K562 (cell line): ENCODE results near the gene KRTAP4-16. TPM values are rescaled to one million over a fixed set of nuclear protein-coding genes. Genes with fewer than 3 reads are reported as not detected.

ENCODE experiments used
- NFE2L1 ChIP-seq: fragments of 450-650 bp; IDR thresholded peaks from 2 replicates; pipeline ENCODE4 v1.6.1; 2016; ENCODE audit warnings: missing genetic modification characterization, low read depth, mild to moderate bottlenecking, missing compliant biosample characterization, moderate library complexity, borderline replicate concordance
- NFIX ChIP-seq: fragments of 250-450 bp; sonication (Bioruptor Pico); IDR thresholded peaks from 2 replicates; pipeline ENCODE4 v1.4.0; 2020; ENCODE audit warnings: low read depth, mild to moderate bottlenecking, moderate library complexity
- ZFX ChIP-seq: sonication (generic); formaldehyde crosslinking; IDR thresholded peaks from 2 replicates; pipeline ENCODE4 v1.8.0; 2022; ENCODE audit warnings: mild to moderate bottlenecking, missing genetic modification reagents, moderate library complexity
- polyA plus RNA-seq, 8 experiments: library from polyadenylated mRNA; depleted of rRNA in 4 of 8; stranded (reverse) in 5 of 8; unstranded in 3 of 8; fragments of >200 nt; fragmentation: Nextera tagmentation in 2 of 8; fragmentation: Illumina TruSeq in 1 of 8; extraction: Ambion mirVana in 2 of 8; extraction: Trizol in 1 of 8; gene quantifications; 2 replicates each; pipeline versions ENCODE4 v1.2.1 to v1.2.3, GENCODE V29; 2011 to 2014; ENCODE audit warnings: inconsistent platforms in 1 of 8, missing spikeins in 1 of 8
- total RNA-seq, 7 experiments: library from RNA; depleted of rRNA in 6 of 7; stranded (reverse); fragments of >200 nt in 6 of 7; fragmentation: Illumina TruSeq in 2 of 7; extraction: Trizol in 2 of 7; gene quantifications; 2 replicates each; pipeline versions ENCODE4 v1.2.1 to v1.2.3, GENCODE V29; 2011 to 2021; ENCODE audit warnings: low replicate concordance in 1 of 7
- TF ChIP-seq, protein P1 (sequence below): fragments of 450-650 bp; IDR thresholded peaks from one replicate; pipeline ENCODE4 v1.6.1; 2018; ENCODE audit warnings: mild to moderate bottlenecking, moderate library complexity; ENCODE audit not compliant: partially characterized antibody
- TF ChIP-seq, protein P2 (sequence below): fragments of 250-450 bp; sonication (Bioruptor Pico); IDR thresholded peaks from 2 replicates; pipeline ENCODE4 v1.8.0; 2022; ENCODE audit warnings: moderate library complexity, mild to moderate bottlenecking, inconsistent platforms

The KRTAP4-16 gene
- total and polyA plus RNA-seq, 9 of the 15 experiments (the other 6 are each of a cell fraction or from before 2014, with no cell fraction given) = not detected

DNA sequence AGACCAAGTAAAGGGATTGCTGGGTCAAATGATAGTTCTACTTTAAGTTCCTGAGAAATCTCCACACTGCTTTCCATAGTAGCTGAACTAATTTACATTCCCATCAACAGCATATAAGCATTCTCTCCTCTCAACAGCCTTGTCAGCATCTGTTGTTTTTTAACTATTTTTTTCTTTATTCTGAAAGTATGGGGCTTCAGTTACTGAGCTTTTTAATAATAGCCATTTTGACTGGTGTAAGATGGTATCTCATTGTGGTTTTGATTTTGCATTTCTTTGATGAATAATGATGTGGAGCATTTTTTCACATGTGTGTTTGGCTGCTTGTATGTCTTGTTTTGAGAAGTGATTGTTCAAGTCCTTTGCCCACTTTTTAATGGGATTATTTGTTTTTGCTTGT lies 49.4 kb downstream of the KRTAP4-16 start (continued):
- TF ChIP-seq ZFX = no peak
- no peak for TF ChIP-seq NFE2L1 (tag)
- TF ChIP-seq, protein P1, sequence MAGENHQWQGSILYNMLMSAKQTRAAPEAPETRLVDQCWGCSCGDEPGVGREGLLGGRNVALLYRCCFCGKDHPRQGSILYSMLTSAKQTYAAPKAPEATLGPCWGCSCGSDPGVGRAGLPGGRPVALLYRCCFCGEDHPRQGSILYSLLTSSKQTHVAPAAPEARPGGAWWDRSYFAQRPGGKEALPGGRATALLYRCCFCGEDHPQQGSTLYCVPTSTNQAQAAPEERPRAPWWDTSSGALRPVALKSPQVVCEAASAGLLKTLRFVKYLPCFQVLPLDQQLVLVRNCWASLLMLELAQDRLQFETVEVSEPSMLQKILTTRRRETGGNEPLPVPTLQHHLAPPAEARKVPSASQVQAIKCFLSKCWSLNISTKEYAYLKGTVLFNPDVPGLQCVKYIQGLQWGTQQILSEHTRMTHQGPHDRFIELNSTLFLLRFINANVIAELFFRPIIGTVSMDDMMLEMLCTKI = no peak
- TF ChIP-seq, protein P2, sequence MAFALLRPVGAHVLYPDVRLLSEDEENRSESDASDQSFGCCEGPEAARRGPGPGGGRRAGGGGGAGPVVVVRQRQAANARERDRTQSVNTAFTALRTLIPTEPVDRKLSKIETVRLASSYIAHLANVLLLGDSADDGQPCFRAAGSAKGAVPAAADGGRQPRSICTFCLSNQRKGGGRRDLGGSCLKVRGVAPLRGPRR (CRISPR knock-in tag) = no peak
- TF ChIP-seq NFIX (CRISPR knock-in tag) = no peak

Other genes with a start within 250 kb of the KRTAP4-16 start
Only the 7 nearest of the 39 such genes appear.
- gene KRTAP2-4, start 36.3 kb downstream of the KRTAP4-16 start, total RNA-seq (2014; rRNA removed) = not detected in 2 replicates
- not detected in 2 replicates for gene KRTAP2-4, start 36.3 kb downstream of the KRTAP4-16 start, total RNA-seq (2014; rRNA removed; fragmentation: Illumina TruSeq; extraction: Trizol)
- gene KRTAP2-4, start 36.3 kb downstream of the KRTAP4-16 start, total RNA-seq (2015; rRNA removed; fragmentation: Illumina TruSeq; extraction: Trizol) = not detected in 2 replicates
- not detected in 2 replicates for gene KRTAP2-4, start 36.3 kb downstream of the KRTAP4-16 start, total RNA-seq (2021)
- not detected in 2 replicates for gene KRTAP2-4, start 36.3 kb downstream of the KRTAP4-16 start, polyA plus RNA-seq (2011; rRNA removed)
- gene KRTAP2-4, start 36.3 kb downstream of the KRTAP4-16 start, polyA plus RNA-seq (2014; fragmentation: Illumina TruSeq; extraction: Trizol) = not detected in 2 replicates
- gene KRTAP2-4, start 36.3 kb downstream of the KRTAP4-16 start, polyA plus RNA-seq (2014; fragmentation: Nextera tagmentation; extraction: Ambion mirVana) = not detected
- gene KRTAP2-4, start 36.3 kb downstream of the KRTAP4-16 start, polyA plus RNA-seq (2014; rRNA removed) = not detected in 2 replicates
- not detected in 2 replicates for gene KRTAP4-7, start 18.1 kb downstream of the KRTAP4-16 start, total RNA-seq (2014; rRNA removed)
- not detected in 2 replicates for gene KRTAP4-7, start 18.1 kb downstream of the KRTAP4-16 start, total RNA-seq (2014; rRNA removed; fragmentation: Illumina TruSeq; extraction: Trizol)
- not detected in 2 replicates for gene KRTAP4-7, start 18.1 kb downstream of the KRTAP4-16 start, total RNA-seq (2015; rRNA removed; fragmentation: Illumina TruSeq; extraction: Trizol)
- not detected in 2 replicates for gene KRTAP4-7, start 18.1 kb downstream of the KRTAP4-16 start, total RNA-seq (2021)
- not detected in 2 replicates for gene KRTAP4-7, start 18.1 kb downstream of the KRTAP4-16 start, polyA plus RNA-seq (2011; rRNA removed)
- gene KRTAP4-7, start 18.1 kb downstream of the KRTAP4-16 start, polyA plus RNA-seq (2014; fragmentation: Illumina TruSeq; extraction: Trizol) = not detected in 2 replicates
- gene KRTAP4-7, start 18.1 kb downstream of the KRTAP4-16 start, polyA plus RNA-seq (2014; fragmentation: Nextera tagmentation; extraction: Ambion mirVana) = not detected
- gene KRTAP4-7, start 18.1 kb downstream of the KRTAP4-16 start, polyA plus RNA-seq (2014; rRNA removed) = not detected in 2 replicates
- not detected in 2 replicates for gene KRTAP4-8, start 4.1 kb downstream of the KRTAP4-16 start, total RNA-seq (2014; rRNA removed)
- not detected in 2 replicates for gene KRTAP4-8, start 4.1 kb downstream of the KRTAP4-16 start, total RNA-seq (2014; rRNA removed; fragmentation: Illumina TruSeq; extraction: Trizol)
- gene KRTAP4-8, start 4.1 kb downstream of the KRTAP4-16 start, total RNA-seq (2015; rRNA removed; fragmentation: Illumina TruSeq; extraction: Trizol) = not detected in 2 replicates
- gene KRTAP4-8, start 4.1 kb downstream of the KRTAP4-16 start, total RNA-seq (2021) = not detected in 2 replicates
- not detected in 2 replicates for gene KRTAP4-8, start 4.1 kb downstream of the KRTAP4-16 start, polyA plus RNA-seq (2011; rRNA removed)
- gene KRTAP4-8, start 4.1 kb downstream of the KRTAP4-16 start, polyA plus RNA-seq (2014; fragmentation: Illumina TruSeq; extraction: Trizol) = not detected in 2 replicates
- not detected for gene KRTAP4-8, start 4.1 kb downstream of the KRTAP4-16 start, polyA plus RNA-seq (2014; fragmentation: Nextera tagmentation; extraction: Ambion mirVana)
- not detected in 2 replicates for gene KRTAP4-8, start 4.1 kb downstream of the KRTAP4-16 start, polyA plus RNA-seq (2014; rRNA removed)
- gene KRTAP4-9, start 3.2 kb upstream of the KRTAP4-16 start, total RNA-seq (2014; rRNA removed) = not detected in 2 replicates
- gene KRTAP4-9, start 3.2 kb upstream of the KRTAP4-16 start, total RNA-seq (2014; rRNA removed; fragmentation: Illumina TruSeq; extraction: Trizol) = not detected in 2 replicates
- gene KRTAP4-9, start 3.2 kb upstream of the KRTAP4-16 start, total RNA-seq (2015; rRNA removed; fragmentation: Illumina TruSeq; extraction: Trizol) = not detected in 2 replicates
- not detected in 2 replicates for gene KRTAP4-9, start 3.2 kb upstream of the KRTAP4-16 start, total RNA-seq (2021)
- gene KRTAP4-9, start 3.2 kb upstream of the KRTAP4-16 start, polyA plus RNA-seq (2011; rRNA removed) = not detected in 2 replicates
- not detected in 2 replicates for gene KRTAP4-9, start 3.2 kb upstream of the KRTAP4-16 start, polyA plus RNA-seq (2014; fragmentation: Illumina TruSeq; extraction: Trizol)
- gene KRTAP4-9, start 3.2 kb upstream of the KRTAP4-16 start, polyA plus RNA-seq (2014; fragmentation: Nextera tagmentation; extraction: Ambion mirVana) = not detected
- gene KRTAP4-9, start 3.2 kb upstream of the KRTAP4-16 start, polyA plus RNA-seq (2014; rRNA removed) = not detected in 2 replicates
- not detected in 2 replicates for gene KRTAP4-11, start 16.2 kb upstream of the KRTAP4-16 start, total RNA-seq (2014; rRNA removed)
- not detected in 2 replicates for gene KRTAP4-11, start 16.2 kb upstream of the KRTAP4-16 start, total RNA-seq (2014; rRNA removed; fragmentation: Illumina TruSeq; extraction: Trizol)
- not detected in 2 replicates for gene KRTAP4-11, start 16.2 kb upstream of the KRTAP4-16 start, total RNA-seq (2015; rRNA removed; fragmentation: Illumina TruSeq; extraction: Trizol)
- gene KRTAP4-11, start 16.2 kb upstream of the KRTAP4-16 start, total RNA-seq (2021) = not detected in 2 replicates
- not detected in 2 replicates for gene KRTAP4-11, start 16.2 kb upstream of the KRTAP4-16 start, polyA plus RNA-seq (2011; rRNA removed)
- gene KRTAP4-11, start 16.2 kb upstream of the KRTAP4-16 start, polyA plus RNA-seq (2014; fragmentation: Illumina TruSeq; extraction: Trizol) = not detected in 2 replicates
- not detected for gene KRTAP4-11, start 16.2 kb upstream of the KRTAP4-16 start, polyA plus RNA-seq (2014; fragmentation: Nextera tagmentation; extraction: Ambion mirVana)
- gene KRTAP4-11, start 16.2 kb upstream of the KRTAP4-16 start, polyA plus RNA-seq (2014; rRNA removed) = not detected in 2 replicates
- not detected in 2 replicates for gene KRTAP4-12, start 22.0 kb upstream of the KRTAP4-16 start, total RNA-seq (2014; rRNA removed)
- gene KRTAP4-12, start 22.0 kb upstream of the KRTAP4-16 start, total RNA-seq (2014; rRNA removed; fragmentation: Illumina TruSeq; extraction: Trizol) = not detected in 2 replicates
- not detected in 2 replicates for gene KRTAP4-12, start 22.0 kb upstream of the KRTAP4-16 start, total RNA-seq (2015; rRNA removed; fragmentation: Illumina TruSeq; extraction: Trizol)
- not detected in 2 replicates for gene KRTAP4-12, start 22.0 kb upstream of the KRTAP4-16 start, total RNA-seq (2021)
- gene KRTAP4-12, start 22.0 kb upstream of the KRTAP4-16 start, polyA plus RNA-seq (2011; rRNA removed) = not detected in 2 replicates
- not detected in 2 replicates for gene KRTAP4-12, start 22.0 kb upstream of the KRTAP4-16 start, polyA plus RNA-seq (2014; fragmentation: Illumina TruSeq; extraction: Trizol)
- gene KRTAP4-12, start 22.0 kb upstream of the KRTAP4-16 start, polyA plus RNA-seq (2014; fragmentation: Nextera tagmentation; extraction: Ambion mirVana) = not detected
- not detected in 2 replicates for gene KRTAP4-12, start 22.0 kb upstream of the KRTAP4-16 start, polyA plus RNA-seq (2014; rRNA removed)
- not detected in 2 replicates for gene KRTAP4-6, start 38.3 kb upstream of the KRTAP4-16 start, total RNA-seq (2014; rRNA removed)
- not detected in 2 replicates for gene KRTAP4-6, start 38.3 kb upstream of the KRTAP4-16 start, total RNA-seq (2014; rRNA removed; fragmentation: Illumina TruSeq; extraction: Trizol)
- not detected in 2 replicates for gene KRTAP4-6, start 38.3 kb upstream of the KRTAP4-16 start, total RNA-seq (2015; rRNA removed; fragmentation: Illumina TruSeq; extraction: Trizol)
- not detected in 2 replicates for gene KRTAP4-6, start 38.3 kb upstream of the KRTAP4-16 start, total RNA-seq (2021)
- not detected in 2 replicates for gene KRTAP4-6, start 38.3 kb upstream of the KRTAP4-16 start, polyA plus RNA-seq (2011; rRNA removed)
- not detected in 2 replicates for gene KRTAP4-6, start 38.3 kb upstream of the KRTAP4-16 start, polyA plus RNA-seq (2014; fragmentation: Illumina TruSeq; extraction: Trizol)
- not detected for gene KRTAP4-6, start 38.3 kb upstream of the KRTAP4-16 start, polyA plus RNA-seq (2014; fragmentation: Nextera tagmentation; extraction: Ambion mirVana)
- not detected in 2 replicates for gene KRTAP4-6, start 38.3 kb upstream of the KRTAP4-16 start, polyA plus RNA-seq (2014; rRNA removed)